NAMALWA (cell line): ENCODE measurements around the gene PLEKHM2.

Source experiments
- DNase-seq: peaks from one replicate; pipeline ENCODE4 v3.0.0-alpha.2; 2015; ENCODE audit warnings: low spot score

The PLEKHM2 gene

DNA sequence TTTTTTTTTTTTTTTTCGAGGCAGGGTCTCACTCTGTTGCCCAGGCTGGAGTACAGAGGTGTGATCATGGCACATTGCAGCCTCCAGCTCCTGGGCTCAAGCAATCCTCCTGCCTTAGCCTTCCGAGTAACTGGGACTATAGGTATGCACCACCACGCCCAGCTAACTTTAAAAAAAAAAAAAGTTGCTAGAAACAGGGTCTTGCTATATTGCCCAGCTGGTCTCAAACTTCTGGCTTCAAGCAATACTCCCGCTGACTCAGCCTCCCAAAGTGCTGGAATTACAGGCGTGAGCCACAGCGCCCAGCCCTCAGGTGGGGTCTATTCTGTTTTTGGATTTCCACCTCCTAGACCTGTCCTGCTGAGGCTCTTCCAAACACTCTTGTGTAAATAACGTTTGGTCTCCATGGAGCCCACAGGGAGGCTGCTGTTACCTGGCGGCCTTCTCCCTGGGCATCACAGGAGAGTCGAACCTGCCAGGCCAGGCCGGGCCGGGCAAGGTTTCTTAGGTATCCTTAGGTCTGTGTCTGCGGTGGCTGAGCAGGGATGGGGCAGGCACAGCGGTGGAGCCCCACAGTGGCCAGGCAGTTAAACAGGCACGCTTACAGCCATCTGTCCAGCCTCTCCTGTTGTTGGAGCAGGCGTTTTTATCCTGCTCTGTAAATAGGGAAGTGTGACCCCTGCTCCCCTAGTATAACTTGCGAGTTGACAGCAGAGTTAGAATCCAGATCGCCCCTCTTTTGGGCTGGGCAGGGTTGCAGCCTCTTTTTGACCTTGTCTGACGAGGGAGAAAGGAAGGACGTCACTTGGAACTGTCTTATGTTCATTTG, 18.8 kb downstream of the PLEKHM2 start:
- no peak for DNase-seq

DNA sequence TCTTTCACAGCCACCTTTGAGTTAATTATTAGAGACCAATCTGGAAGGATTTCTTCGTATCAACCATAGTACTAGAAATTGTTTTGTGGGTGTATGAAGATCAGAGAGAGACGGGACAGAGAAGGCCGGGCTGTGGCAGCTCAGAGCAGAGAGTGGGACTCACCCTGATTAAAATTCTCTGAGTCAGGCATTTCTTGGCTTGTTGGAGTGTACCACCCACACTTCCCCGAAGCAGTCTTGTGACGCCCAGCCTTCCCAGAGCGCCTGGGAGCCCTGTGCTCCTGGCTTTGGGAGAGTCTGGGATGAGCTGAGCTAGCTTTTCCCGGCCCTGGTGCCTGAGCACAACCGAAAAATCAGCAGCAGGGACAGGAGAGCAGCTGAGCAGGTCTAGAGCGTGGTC, 19.4 kb downstream of the PLEKHM2 start:
- no peak for DNase-seq

- DNase-seq: no peak
Measured at GRCh38 chr1:15704526-15705183, 20.5 kb downstream of the PLEKHM2 start.

GRCh38 chr1:15705184-15705566, 21.1 kb downstream of the PLEKHM2 start:
- DNase-seq: no peak

GRCh38 chr1:15706751-15707150, 22.6 kb downstream of the PLEKHM2 start:
- DNase-seq: no peak

- DNase-seq: no peak
Measured at GRCh38 chr1:15707239-15707925, 23.3 kb downstream of the PLEKHM2 start.

GRCh38 chr1:15708486-15709137, 24.5 kb downstream of the PLEKHM2 start:
- DNase-seq: no peak

DNA sequence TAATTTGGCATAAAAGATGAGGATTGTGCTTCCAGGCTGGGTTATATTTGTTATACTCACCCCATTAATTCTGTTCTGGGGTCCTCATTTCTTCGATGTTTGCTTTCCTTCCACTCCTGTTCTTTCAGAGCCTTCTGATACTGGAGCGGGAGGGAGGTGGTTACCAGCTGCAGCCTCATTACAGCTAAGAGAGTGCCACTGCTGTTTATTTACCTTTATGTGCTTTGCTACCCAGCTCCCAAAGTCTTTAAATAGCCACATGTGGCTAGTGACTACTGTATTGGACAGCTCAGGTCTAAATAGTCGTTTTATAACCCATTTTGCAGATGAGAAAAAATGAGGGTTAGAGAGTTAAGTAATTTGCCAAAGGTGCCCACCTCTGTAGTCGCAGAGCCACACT, 25.1 kb downstream of the PLEKHM2 start:
- DNase-seq: no peak

GRCh38 chr1:15712168-15712567, 28.0 kb downstream of the PLEKHM2 start:
- peak; percentile 26 for DNase-seq

DNA sequence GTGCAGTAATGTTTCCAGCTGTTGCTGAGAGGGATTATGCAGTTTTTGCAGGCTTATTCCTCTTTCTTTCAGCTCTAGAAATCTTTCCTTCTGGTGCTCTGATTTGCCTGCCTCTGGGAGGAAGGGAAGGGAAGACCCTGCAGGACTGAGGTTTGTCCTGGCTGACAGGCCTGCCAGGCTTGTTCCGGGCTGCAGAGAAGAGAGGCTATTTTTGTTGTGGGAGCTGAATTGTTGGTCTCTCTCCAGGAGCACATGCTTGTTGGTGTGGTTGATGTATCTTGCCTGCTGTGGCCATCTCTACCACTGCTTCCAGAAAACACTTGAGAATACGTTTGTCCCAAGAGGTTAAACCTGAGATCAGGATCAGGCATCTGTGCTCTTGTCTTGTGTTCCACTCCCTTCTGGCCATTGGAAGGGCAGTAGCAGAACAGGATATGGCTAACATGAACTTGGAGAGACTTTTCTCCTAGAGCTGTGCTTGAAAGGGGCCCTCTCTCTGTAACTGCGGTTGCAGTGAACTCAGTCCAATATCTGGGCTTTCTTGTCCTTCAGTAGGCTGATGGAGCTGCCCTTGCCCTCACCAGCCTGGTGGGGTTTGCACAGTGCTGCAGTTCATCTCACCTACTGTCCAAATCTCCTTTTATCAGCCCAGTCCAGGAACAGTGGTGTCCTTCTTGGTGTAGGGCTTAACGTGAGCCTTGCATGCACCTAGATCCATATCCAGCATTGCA, 30.5 kb downstream of the PLEKHM2 start:
- no peak for DNase-seq

- DNase-seq: no peak
Measured at GRCh38 chr1:15717418-15718125, 33.5 kb downstream of the PLEKHM2 start.

- DNase-seq: no peak
Measured at GRCh38 chr1:15718199-15718601, 34.1 kb downstream of the PLEKHM2 start.

DNA sequence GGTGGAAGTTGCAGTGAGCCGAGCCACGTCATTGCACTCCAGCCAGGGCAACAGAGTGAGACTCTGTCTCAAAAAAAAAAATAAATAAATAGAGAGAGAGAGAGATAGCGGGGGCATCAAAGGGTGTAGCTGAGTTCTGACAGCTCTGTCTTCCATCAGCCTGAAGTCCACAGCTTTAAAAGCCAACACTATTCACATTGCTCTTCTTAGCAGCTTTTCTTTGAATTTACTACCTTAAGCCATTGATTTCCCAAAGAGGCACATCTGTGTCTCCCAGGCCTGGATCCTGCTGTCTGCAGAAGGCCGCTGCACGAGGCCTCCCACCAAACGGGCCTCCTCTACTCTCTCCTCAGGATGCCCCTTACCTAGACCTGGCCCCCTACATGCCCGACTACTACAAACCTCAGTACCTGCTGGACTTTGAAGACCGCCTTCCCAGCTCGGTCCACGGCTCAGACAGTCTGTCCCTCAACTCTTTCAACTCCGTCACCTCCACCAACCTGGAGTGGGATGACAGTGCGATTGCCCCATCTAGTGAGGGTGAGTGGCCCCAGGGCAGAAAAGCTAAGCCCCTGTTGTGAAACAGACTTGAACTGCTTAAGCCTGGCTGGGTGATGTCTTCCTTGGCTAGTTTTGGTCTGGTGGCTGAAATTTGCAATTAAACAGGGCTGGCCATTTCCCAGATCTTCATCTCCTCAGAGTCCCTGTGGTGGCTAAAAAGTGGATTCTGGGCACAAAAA, 35.4 kb downstream of the PLEKHM2 start:
- DNase-seq: no peak

- no peak for DNase-seq
Measured at GRCh38 chr1:15720861-15721260, 36.7 kb downstream of the PLEKHM2 start.

DNA sequence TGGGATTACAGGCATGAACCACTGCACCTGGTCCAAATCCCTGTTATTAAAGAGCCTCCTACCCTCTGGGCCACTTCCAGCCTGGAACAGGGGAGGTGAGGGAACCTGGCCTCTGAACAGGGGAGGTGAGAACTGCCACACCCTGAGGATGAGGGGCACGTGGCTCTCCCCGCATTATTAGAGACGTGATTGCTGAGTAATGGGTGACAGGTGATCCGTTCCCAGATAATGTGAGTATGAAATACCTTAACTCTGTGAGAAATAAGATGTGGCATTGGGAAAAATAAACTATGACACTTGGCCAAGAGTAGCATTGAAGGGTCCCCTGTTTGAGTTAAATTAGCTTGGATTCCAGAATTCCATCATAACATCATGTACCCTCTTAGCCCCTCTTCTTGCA, 38.3 kb downstream of the PLEKHM2 start:
- no peak for DNase-seq

DNA sequence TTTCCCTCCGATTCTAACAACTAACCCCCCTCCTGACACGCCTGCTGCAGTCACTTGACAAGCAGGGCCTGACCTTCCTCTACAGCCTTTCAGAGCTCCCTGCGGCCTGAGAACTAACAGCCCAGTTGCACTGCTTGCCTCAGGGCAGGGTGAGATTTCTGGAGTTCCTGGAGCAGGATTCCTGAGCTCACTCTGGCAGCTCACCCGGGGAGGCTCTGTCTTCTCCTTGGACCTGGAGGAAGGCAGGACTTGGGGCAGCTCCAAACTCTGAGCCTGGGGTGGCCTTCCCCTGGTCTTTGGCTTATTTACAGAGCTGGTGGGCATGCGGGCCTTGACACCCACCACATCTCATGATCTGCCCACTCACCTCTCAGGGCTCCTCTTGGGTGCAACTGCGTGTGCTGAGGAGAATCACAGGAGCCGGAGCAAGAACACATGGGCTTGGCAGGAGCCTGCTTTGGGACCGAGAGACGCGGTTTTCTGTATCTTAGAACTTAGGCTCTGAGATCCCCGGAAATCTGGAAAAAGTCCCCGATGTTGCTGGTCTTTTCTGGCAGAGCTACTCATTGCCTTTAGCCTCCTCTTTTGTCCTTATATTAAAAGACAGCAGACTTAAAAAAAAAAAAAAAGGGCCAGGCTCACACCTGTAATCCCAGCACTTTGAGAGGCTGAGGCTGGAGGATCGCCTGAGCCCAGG, 38.9 kb downstream of the PLEKHM2 start:
- DNase-seq: no peak

GRCh38 chr1:15723631-15724246, 39.6 kb downstream of the PLEKHM2 start:
- no peak for DNase-seq

GRCh38 chr1:15724949-15725880, 41.1 kb downstream of the PLEKHM2 start:
- DNase-seq: no peak
